ENCODE measurements around the gene KIAA1191. TPM values are rescaled to one million over a fixed set of nuclear protein-coding genes. Genes with fewer than 3 reads are reported as not detected.

KIAA1191 gene
- total RNA-seq, 1 donor = 61.9 TPM

DNA sequence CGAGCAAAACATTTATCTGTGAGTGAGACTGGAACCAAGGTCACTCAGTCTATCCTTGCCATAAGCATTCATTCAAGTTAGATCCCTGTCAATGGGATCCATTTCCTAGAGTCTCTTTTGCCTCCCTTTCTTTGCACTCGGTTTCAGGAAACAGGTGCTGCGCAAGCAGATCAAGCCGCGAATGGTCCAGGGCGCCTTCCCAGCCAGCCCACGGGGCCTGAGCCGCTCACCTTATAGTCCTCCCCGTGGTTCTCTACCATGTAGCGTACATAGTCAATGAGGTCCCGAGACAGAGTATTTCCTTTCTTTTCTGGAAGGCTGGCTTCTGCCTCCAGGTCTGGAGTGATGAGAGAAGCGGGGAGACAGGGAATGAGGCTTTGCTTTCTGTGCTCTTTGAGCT lies 23.4 kb upstream of the KIAA1191 start:
- Histone ChIP-seq H2AFZ (ENCODE audit: low read length) (no peak overlapping the region), H3K4me2 (ENCODE audit: insufficient read depth, low read length) (no peak overlapping the region), H3K4me3 (ENCODE audit: insufficient read depth, low read length) (no peak overlapping the region), H3K27me3 (ENCODE audit: insufficient read depth, low read length) (no peaks in the 10 kb centered on the region), H3K27ac (ENCODE audit: low read depth, low read length) (no peak overlapping the region), H3K36me3 (ENCODE audit: insufficient read depth, low read length) (peaks cover 40% of the 10 kb centered on the region), H3K4me1 (ENCODE audit: insufficient read depth, low read length) (peaks cover 18% of the 10 kb centered on the region), H3K9me3 (ENCODE audit: low read depth, low read length) (no peaks in the 10 kb centered on the region), H4K20me1 (ENCODE audit: insufficient read depth, low read length) (peaks cover 13% of the 10 kb centered on the region), H3K79me2 (ENCODE audit: insufficient read depth, low read length) (peaks cover 36% of the 10 kb centered on the region)
- TF ChIP-seq, protein P1, sequence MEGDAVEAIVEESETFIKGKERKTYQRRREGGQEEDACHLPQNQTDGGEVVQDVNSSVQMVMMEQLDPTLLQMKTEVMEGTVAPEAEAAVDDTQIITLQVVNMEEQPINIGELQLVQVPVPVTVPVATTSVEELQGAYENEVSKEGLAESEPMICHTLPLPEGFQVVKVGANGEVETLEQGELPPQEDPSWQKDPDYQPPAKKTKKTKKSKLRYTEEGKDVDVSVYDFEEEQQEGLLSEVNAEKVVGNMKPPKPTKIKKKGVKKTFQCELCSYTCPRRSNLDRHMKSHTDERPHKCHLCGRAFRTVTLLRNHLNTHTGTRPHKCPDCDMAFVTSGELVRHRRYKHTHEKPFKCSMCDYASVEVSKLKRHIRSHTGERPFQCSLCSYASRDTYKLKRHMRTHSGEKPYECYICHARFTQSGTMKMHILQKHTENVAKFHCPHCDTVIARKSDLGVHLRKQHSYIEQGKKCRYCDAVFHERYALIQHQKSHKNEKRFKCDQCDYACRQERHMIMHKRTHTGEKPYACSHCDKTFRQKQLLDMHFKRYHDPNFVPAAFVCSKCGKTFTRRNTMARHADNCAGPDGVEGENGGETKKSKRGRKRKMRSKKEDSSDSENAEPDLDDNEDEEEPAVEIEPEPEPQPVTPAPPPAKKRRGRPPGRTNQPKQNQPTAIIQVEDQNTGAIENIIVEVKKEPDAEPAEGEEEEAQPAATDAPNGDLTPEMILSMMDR (IDR thresholded peaks at IDR 0.05; ENCODE audit: extremely low read depth, low read depth, low read length) = no peak
- DNase-seq (ENCODE audit: insufficient read length, low spot score, missing footprints) = no peak

DNA sequence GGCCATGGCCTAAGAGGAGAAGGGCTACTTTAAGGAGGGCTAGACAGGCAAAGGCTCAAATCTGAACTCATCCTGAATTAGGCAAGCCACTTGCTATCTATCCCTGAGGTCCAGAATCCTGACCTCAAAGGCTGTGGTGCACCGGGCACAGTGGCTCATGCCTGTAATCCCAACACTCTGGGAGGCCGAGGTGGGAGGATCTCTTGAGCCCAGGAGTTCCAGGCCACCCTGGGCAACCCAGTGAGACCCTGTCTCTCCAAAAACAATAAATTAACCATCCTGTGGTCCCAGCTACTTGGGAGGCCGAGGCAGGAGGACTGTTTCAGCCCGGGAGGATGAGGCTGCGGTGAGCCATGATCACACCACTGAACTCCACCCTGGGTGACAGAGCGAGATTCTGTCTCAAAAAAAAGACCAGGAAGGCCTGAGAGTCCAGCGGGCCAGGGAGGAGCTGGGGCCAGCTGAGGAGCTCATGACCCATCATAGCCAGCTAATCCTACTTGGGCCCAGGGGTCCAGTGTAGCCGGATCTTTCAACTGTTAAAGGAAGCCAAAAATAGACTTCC lies 22.9 kb upstream of the KIAA1191 start:
- H3K79me2 ChIP-seq (ENCODE audit: insufficient read depth, low read length) = peaks cover 36% of the 10 kb centered on the region
- no peak overlapping the region for H2AFZ ChIP-seq (ENCODE audit: low read length)
- H3K27me3 ChIP-seq (ENCODE audit: insufficient read depth, low read length) = no peaks in the 10 kb centered on the region
- H3K9me3 ChIP-seq (ENCODE audit: low read depth, low read length) = no peaks in the 10 kb centered on the region
- peaks cover 15% of the 10 kb centered on the region for H3K4me1 ChIP-seq (ENCODE audit: insufficient read depth, low read length)
- no peak overlapping the region for H3K4me3 ChIP-seq (ENCODE audit: insufficient read depth, low read length)
- peaks cover 40% of the 10 kb centered on the region for H3K36me3 ChIP-seq (ENCODE audit: insufficient read depth, low read length)
- TF ChIP-seq, protein P1 (IDR thresholded peaks at IDR 0.05; ENCODE audit: extremely low read depth, low read depth, low read length) = no peak
- H4K20me1 ChIP-seq (ENCODE audit: insufficient read depth, low read length) = peaks cover 13% of the 10 kb centered on the region
- no peak for DNase-seq (ENCODE audit: insufficient read length, low spot score, missing footprints)
- no peak overlapping the region for H3K27ac ChIP-seq (ENCODE audit: low read depth, low read length)
- no peak overlapping the region for H3K4me2 ChIP-seq (ENCODE audit: insufficient read depth, low read length)

DNA sequence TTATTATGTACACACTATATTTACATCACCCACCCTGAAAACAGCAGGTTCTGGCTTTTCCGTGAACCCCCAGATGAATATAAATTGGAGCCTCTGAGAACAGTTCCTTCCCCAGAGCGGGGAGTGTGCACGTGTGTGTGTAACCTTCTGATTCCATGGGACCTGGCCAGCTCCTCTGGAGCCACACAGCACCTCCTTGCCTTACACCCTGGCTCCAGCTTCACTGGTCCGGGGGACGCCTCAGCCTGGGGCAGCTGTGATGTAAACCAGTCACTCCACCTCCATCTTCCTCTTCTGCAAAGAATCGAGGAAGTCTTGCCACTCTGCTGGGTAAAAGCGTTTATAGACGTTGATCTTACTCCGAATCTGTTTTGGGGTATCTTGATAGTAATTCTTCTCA lies 22.4 kb upstream of the KIAA1191 start:
- H2AFZ ChIP-seq (ENCODE audit: low read length) = no peak overlapping the region
- H3K79me2 ChIP-seq (ENCODE audit: insufficient read depth, low read length) = peaks cover 36% of the 10 kb centered on the region
- no peak overlapping the region for H3K4me3 ChIP-seq (ENCODE audit: insufficient read depth, low read length)
- no peak overlapping the region for H3K27ac ChIP-seq (ENCODE audit: low read depth, low read length)
- peaks cover 14% of the 10 kb centered on the region for H3K4me1 ChIP-seq (ENCODE audit: insufficient read depth, low read length)
- H3K36me3 ChIP-seq (ENCODE audit: insufficient read depth, low read length) = peaks cover 40% of the 10 kb centered on the region
- peaks cover 13% of the 10 kb centered on the region for H4K20me1 ChIP-seq (ENCODE audit: insufficient read depth, low read length)
- H3K27me3 ChIP-seq (ENCODE audit: insufficient read depth, low read length) = no peaks in the 10 kb centered on the region
- H3K4me2 ChIP-seq (ENCODE audit: insufficient read depth, low read length) = no peak overlapping the region
- no peaks in the 10 kb centered on the region for H3K9me3 ChIP-seq (ENCODE audit: low read depth, low read length)
- no peak for DNase-seq (ENCODE audit: insufficient read length, low spot score, missing footprints)
- TF ChIP-seq, protein P1 (IDR thresholded peaks at IDR 0.05; ENCODE audit: extremely low read depth, low read depth, low read length) = no peak

DNA sequence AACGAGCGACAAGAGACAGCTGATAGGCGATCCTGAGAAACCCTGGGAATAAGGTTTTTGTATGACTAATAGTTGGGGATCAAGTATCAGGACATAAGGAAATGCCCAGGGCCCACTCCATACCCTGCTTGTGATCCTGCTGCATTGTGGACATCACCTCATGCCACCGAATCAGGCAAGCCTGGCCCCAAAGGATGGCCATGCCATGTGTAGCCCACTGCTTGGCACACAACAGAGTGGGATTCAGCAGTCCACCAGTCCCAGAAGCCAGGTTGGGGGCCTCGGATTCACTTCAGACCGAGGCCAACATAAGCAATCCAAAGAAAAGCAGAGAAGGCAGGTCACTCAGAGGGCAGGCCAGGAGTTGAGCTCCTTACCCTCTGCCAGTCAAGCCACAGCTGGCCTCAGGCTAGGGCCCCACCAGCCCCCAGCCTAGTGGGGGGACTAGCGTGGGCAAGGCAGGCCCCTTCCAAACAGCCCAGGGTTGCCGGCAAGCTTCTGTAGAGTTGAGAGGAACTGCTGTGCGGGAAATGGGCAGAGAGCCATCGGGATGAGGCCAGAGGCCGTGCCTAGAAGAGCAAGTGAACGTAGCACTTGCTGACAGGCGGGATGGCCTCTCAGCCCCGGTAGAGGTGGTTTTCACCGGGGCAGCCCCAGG lies 21.8 kb upstream of the KIAA1191 start:
- H3K4me2 ChIP-seq (ENCODE audit: insufficient read depth, low read length) = no peak overlapping the region
- H3K27ac ChIP-seq (ENCODE audit: low read depth, low read length) = no peak overlapping the region
- no peak overlapping the region for H3K4me3 ChIP-seq (ENCODE audit: insufficient read depth, low read length)
- peaks cover 35% of the 10 kb centered on the region for H3K79me2 ChIP-seq (ENCODE audit: insufficient read depth, low read length)
- no peak overlapping the region for H2AFZ ChIP-seq (ENCODE audit: low read length)
- no peak for DNase-seq (ENCODE audit: insufficient read length, low spot score, missing footprints)
- H3K27me3 ChIP-seq (ENCODE audit: insufficient read depth, low read length) = no peaks in the 10 kb centered on the region
- H3K9me3 ChIP-seq (ENCODE audit: low read depth, low read length) = no peaks in the 10 kb centered on the region
- H3K36me3 ChIP-seq (ENCODE audit: insufficient read depth, low read length) = peaks cover 40% of the 10 kb centered on the region
- peaks cover 14% of the 10 kb centered on the region for H3K4me1 ChIP-seq (ENCODE audit: insufficient read depth, low read length)
- H4K20me1 ChIP-seq (ENCODE audit: insufficient read depth, low read length) = peaks cover 13% of the 10 kb centered on the region
- TF ChIP-seq, protein P1 (IDR thresholded peaks at IDR 0.05; ENCODE audit: extremely low read depth, low read depth, low read length) = no peak
